Fibroblast of lung (primary cell): ENCODE measurements around the gene PARP3. TPM values are rescaled to one million over a fixed set of nuclear protein-coding genes. Genes with fewer than 3 reads are reported as not detected.

ENCODE experiments used
- DNase-seq, 2 donors: peaks; one replicate each; pipeline versions ENCODE4 v3.0.0 to v3.0.0-alpha.2; 2010; ENCODE audit warnings: low read depth in 2 of 2
- H2AFZ ChIP-seq: 2 replicates; pipeline ENCODE4 v1.5.1; 2012; ENCODE audit warnings: low read length, control low read depth, inconsistent platforms
- H3K27ac ChIP-seq: 2 replicates; pipeline ENCODE4 v1.5.1; 2011; ENCODE audit warnings: low read length, control low read depth; ENCODE audit not compliant: insufficient read depth
- H3K27me3 ChIP-seq: 2 replicates; pipeline ENCODE4 v1.5.1; 2011; ENCODE audit warnings: mild to moderate bottlenecking, low read length; ENCODE audit not compliant: control insufficient read depth, insufficient read depth
- H3K36me3 ChIP-seq: 2 replicates; pipeline ENCODE4 v1.5.1; 2011; ENCODE audit warnings: low read length; ENCODE audit not compliant: control insufficient read depth, insufficient read depth
- H3K4me1 ChIP-seq: 2 replicates; pipeline ENCODE4 v1.5.1; 2011; ENCODE audit warnings: low read length; ENCODE audit not compliant: control insufficient read depth, insufficient read depth; ENCODE audit errors: extremely low read depth
- H3K4me2 ChIP-seq: 2 replicates; pipeline ENCODE4 v1.5.1; 2011; ENCODE audit warnings: low read length, control low read depth; ENCODE audit not compliant: insufficient read depth; ENCODE audit errors: extremely low read depth
- H3K4me3 ChIP-seq, 4 experiments: fragments of 200-600 bp in 1 of 4; sonication (generic) in 1 of 4; replicated peaks in 1 of 4; 2 replicates each; pipeline ENCODE4 v1.5.1; 2011 to 2016; ENCODE audit warnings: low read length in 4 of 4, low read depth in 3 of 4, mild to moderate bottlenecking in 3 of 4, control low read depth in 2 of 4, inconsistent platforms in 1 of 4, mixed read lengths in 1 of 4; ENCODE audit not compliant: insufficient read depth in 1 of 4; ENCODE audit errors: control extremely low read depth in 1 of 4
- H3K79me2 ChIP-seq: 2 replicates; pipeline ENCODE4 v1.5.1; 2012; ENCODE audit warnings: mild to moderate bottlenecking, low read length, inconsistent platforms; ENCODE audit not compliant: control insufficient read depth, insufficient read depth
- H3K9ac ChIP-seq: 2 replicates; pipeline ENCODE4 v1.5.1; 2011; ENCODE audit warnings: mild to moderate bottlenecking, low read length, control low read depth; ENCODE audit not compliant: insufficient read depth
- H3K9me3 ChIP-seq: 2 replicates; pipeline ENCODE4 v1.5.1; 2012; ENCODE audit warnings: low read depth, low read length; ENCODE audit not compliant: control insufficient read depth, insufficient read depth
- H4K20me1 ChIP-seq: 2 replicates; pipeline ENCODE4 v1.5.1; 2011; ENCODE audit warnings: low read length; ENCODE audit not compliant: control insufficient read depth, insufficient read depth; ENCODE audit errors: extremely low read depth
- CTCF ChIP-seq, 2 donors: IDR thresholded peaks in 1 of 2; conservative IDR thresholded peaks in 1 of 2; 1 replicate in 1 of 2; 2 replicates in 1 of 2; pipeline ENCODE4 v1.5.1; 2011 to 2012; ENCODE audit warnings: low read length in 2 of 2, control low read depth in 1 of 2, inconsistent platforms in 1 of 2, low read depth in 1 of 2, mild to moderate bottlenecking in 1 of 2
- EZH2 ChIP-seq: IDR thresholded peaks from 2 replicates; pipeline ENCODE4 v1.5.1; 2012; ENCODE audit warnings: low read length, control low read depth, mild to moderate bottlenecking; ENCODE audit errors: missing control alignments
- polyA plus RNA-seq, 2 donors: library from polyadenylated mRNA; depleted of rRNA in 1 of 2; stranded (reverse) in 1 of 2; unstranded in 1 of 2; fragments of >200 nt; gene quantifications; 2 replicates each; pipeline ENCODE4 v1.2.1, GENCODE V29; 2011 to 2012; ENCODE audit warnings: missing spikeins in 1 of 2
- total RNA-seq: library from RNA; depleted of rRNA; stranded (reverse); fragments of >200 nt; gene quantifications from 2 replicates; pipeline ENCODE4 v1.2.1, GENCODE V29; 2014

The PARP3 gene
- total and polyA plus RNA-seq, 2 donors (not counting 1 experiment from before 2014, with no cell fraction given) = 22.8 to 44.1 TPM

GRCh38 chr3:51941463-51941797 lies 733 bp upstream of the PARP3 start:
- Histone ChIP-seq H3K27me3 (no peaks in the 10 kb centered on the region), H3K27ac (peak overlapping the region; percentile 40), H3K79me2 (peaks cover 19% of the 10 kb centered on the region), H4K20me1 (no peaks in the 10 kb centered on the region), H3K4me2 (peak overlapping the region; percentile 91), H3K9me3 (no peaks in the 10 kb centered on the region), H3K9ac (peak overlapping the region; percentile 68), H2AFZ (no peak overlapping the region), H3K36me3 (peaks cover 4% of the 10 kb centered on the region), H3K4me1 (peaks cover 15% of the 10 kb centered on the region), H3K4me3 (peak overlapping the region; percentile 46 to 90 (median 64))
- no peak for DNase-seq
- no peak for TF ChIP-seq CTCF (conservative IDR thresholded peaks at IDR 0.05 in 1 of 2, IDR thresholded peaks at IDR 0.05 in 1 of 2; ENCODE audit: low read depth in 1 of 2, low read length in 2 of 2)
- no peak for TF ChIP-seq EZH2

- TF ChIP-seq CTCF (conservative IDR thresholded peaks at IDR 0.05 in 1 of 2, IDR thresholded peaks at IDR 0.05 in 1 of 2; ENCODE audit: low read depth in 1 of 2, low read length in 2 of 2) = no peak
- no peak for TF ChIP-seq EZH2
- peak overlapping the region; percentile 84 for H3K9ac ChIP-seq
- H3K27ac ChIP-seq = peak overlapping the region; percentile 94
- H3K36me3 ChIP-seq = peaks cover 2% of the 10 kb centered on the region
- peak overlapping the region; percentile 29 to 53 (median 41) for H3K4me3 ChIP-seq
- peaks cover 15% of the 10 kb centered on the region for H3K4me1 ChIP-seq
- no peaks in the 10 kb centered on the region for H3K27me3 ChIP-seq
- H2AFZ ChIP-seq = peak overlapping the region; percentile 82
- no peaks in the 10 kb centered on the region for H3K9me3 ChIP-seq
- peak; percentile 47 to 48 for DNase-seq
- H3K79me2 ChIP-seq = peaks cover 19% of the 10 kb centered on the region
- no peaks in the 10 kb centered on the region for H4K20me1 ChIP-seq
- peak overlapping the region; percentile 84 for H3K4me2 ChIP-seq
These were observed 664 bp downstream of the PARP3 start for GRCh38 chr3:51942603-51943450.

- Histone ChIP-seq H3K27ac (peak overlapping the region; percentile 94), H2AFZ (no peak overlapping the region)
These were observed 1.6 kb downstream of the PARP3 start for GRCh38 chr3:51943451-51944391.

More at GRCh38 chr3:51943451-51944391, 1.6 kb downstream of the PARP3 start:
- no peak overlapping the region for H3K4me2 ChIP-seq
- no peaks in the 10 kb centered on the region for H3K27me3 ChIP-seq
- no peaks in the 10 kb centered on the region for H3K9me3 ChIP-seq
- H3K4me1 ChIP-seq = peaks cover 15% of the 10 kb centered on the region
- H3K9ac ChIP-seq = no peak overlapping the region
- no peak overlapping the region for H3K4me3 ChIP-seq
- no peaks in the 10 kb centered on the region for H4K20me1 ChIP-seq
- H3K79me2 ChIP-seq = peaks cover 18% of the 10 kb centered on the region
- H3K36me3 ChIP-seq = peaks cover 2% of the 10 kb centered on the region
- TF ChIP-seq EZH2 (no peak), CTCF (conservative IDR thresholded peaks at IDR 0.05 in 1 of 2, IDR thresholded peaks at IDR 0.05 in 1 of 2; ENCODE audit: low read depth in 1 of 2, low read length in 2 of 2) (no peak)
- no peak for DNase-seq
